Ishikawa (cell line): ENCODE measurements around the gene VAPB.

Source experiments
- CEBPB ChIP-seq: IDR thresholded peaks from 2 replicates; pipeline ENCODE4 v1.6.1; 2012
- CREB1 ChIP-seq: IDR thresholded peaks from 2 replicates; pipeline ENCODE4 v1.6.1; 2012; ENCODE audit warnings: low read depth
- EGR1 ChIP-seq: IDR thresholded peaks from 2 replicates; pipeline ENCODE4 v1.6.1; 2012
- EP300 ChIP-seq: IDR thresholded peaks from 2 replicates; pipeline ENCODE4 v1.6.1; 2012; ENCODE audit warnings: borderline replicate concordance
- FOXM1 ChIP-seq: IDR thresholded peaks from 2 replicates; pipeline ENCODE4 v1.6.1; 2012; ENCODE audit warnings: low read depth, borderline replicate concordance
- NFIC ChIP-seq: IDR thresholded peaks from 2 replicates; pipeline ENCODE4 v1.6.1; 2012
- RAD21 ChIP-seq: IDR thresholded peaks from 2 replicates; pipeline ENCODE4 v1.6.1; 2012; ENCODE audit warnings: low read depth
- REST ChIP-seq: IDR thresholded peaks from 2 replicates; pipeline ENCODE4 v1.6.1; 2012; ENCODE audit warnings: low read depth, mild to moderate bottlenecking
- TAF1 ChIP-seq: IDR thresholded peaks from 2 replicates; pipeline ENCODE4 v1.6.1; 2012; ENCODE audit warnings: low read depth, mild to moderate bottlenecking
- TCF12 ChIP-seq: IDR thresholded peaks from 2 replicates; pipeline ENCODE4 v1.6.1; 2012; ENCODE audit warnings: low read depth
- TEAD4 ChIP-seq: IDR thresholded peaks from 2 replicates; pipeline ENCODE4 v1.6.1; 2012
- USF1 ChIP-seq: IDR thresholded peaks from 2 replicates; pipeline ENCODE4 v1.6.1; 2012
- YY1 ChIP-seq: IDR thresholded peaks from 2 replicates; pipeline ENCODE4 v1.6.1; 2012; ENCODE audit warnings: low read depth
- ZBTB7A ChIP-seq: IDR thresholded peaks from 2 replicates; pipeline ENCODE4 v1.6.1; 2012; ENCODE audit warnings: low read depth
- TF ChIP-seq, protein P1 (sequence below): IDR thresholded peaks from 2 replicates; pipeline ENCODE4 v1.6.1; 2012

The VAPB gene

GRCh38 chr20:58452667-58453255, 63.7 kb downstream of the VAPB start:
- TF ChIP-seq RAD21, result no peak
- TF ChIP-seq USF1, result no peak
- no peak for TF ChIP-seq EGR1
- no peak for TF ChIP-seq FOXM1
- TF ChIP-seq CREB1, result no peak
- no peak for TF ChIP-seq NFIC
- TF ChIP-seq EP300, result no peak
- TF ChIP-seq YY1, result no peak
- no peak for TF ChIP-seq CEBPB
- no peak for TF ChIP-seq ZBTB7A
- TF ChIP-seq, protein P1, sequence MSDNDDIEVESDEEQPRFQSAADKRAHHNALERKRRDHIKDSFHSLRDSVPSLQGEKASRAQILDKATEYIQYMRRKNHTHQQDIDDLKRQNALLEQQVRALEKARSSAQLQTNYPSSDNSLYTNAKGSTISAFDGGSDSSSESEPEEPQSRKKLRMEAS, result no peak
- no peak for TF ChIP-seq REST
- no peak for TF ChIP-seq TAF1
- no peak for TF ChIP-seq TEAD4
- TF ChIP-seq TCF12, result no peak

DNA sequence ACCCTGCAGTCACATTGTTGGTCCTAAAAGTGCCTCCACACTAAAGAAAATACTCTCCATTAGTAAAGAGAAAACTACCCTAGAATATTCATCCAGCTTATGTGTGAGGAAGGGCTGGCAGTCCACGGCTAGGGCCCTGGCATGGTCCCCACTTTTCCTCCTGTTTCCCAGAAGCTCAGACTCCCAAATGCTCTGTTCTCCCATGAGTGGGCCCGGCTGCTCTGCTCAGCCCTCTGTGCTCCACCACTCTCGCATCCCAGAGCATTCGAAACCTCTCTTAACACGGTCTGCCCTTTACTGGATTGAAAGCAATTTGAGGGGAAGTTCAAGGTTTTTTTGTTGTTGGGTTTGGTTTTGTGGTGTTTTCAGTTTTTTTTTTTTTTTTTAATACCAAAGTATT, 64.4 kb downstream of the VAPB start:
- TF ChIP-seq FOXM1 (no peak), REST (no peak), TCF12 (no peak), CEBPB (no peak), TAF1 (no peak), CREB1 (no peak), ZBTB7A (no peak), EP300 (no peak), NFIC (no peak)

DNA sequence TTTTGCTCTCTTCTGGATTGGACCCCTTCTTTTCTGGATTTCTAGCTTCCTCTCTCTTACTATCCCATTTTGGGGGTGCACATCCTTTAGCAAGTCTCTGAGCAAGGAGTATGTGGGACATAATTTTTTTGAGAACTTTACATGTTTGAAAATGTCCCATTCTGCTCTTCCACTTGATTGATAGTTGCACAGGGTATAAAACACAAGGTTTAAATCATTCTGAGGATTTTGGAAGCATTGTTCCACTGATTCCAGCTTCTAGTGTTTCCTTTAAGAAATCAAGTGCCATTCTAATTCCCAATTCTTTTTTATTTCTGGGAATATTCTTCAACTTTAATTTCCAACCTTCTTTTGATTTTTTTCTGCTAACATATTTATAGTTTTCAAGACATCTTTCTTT, 65.4 kb downstream of the VAPB start:
- TF ChIP-seq CEBPB, result no peak
- TF ChIP-seq NFIC, result no peak
- TF ChIP-seq REST, result no peak
- no peak for TF ChIP-seq ZBTB7A
- no peak for TF ChIP-seq TAF1
- no peak for TF ChIP-seq USF1
- TF ChIP-seq TEAD4, result no peak
- TF ChIP-seq FOXM1, result no peak

DNA sequence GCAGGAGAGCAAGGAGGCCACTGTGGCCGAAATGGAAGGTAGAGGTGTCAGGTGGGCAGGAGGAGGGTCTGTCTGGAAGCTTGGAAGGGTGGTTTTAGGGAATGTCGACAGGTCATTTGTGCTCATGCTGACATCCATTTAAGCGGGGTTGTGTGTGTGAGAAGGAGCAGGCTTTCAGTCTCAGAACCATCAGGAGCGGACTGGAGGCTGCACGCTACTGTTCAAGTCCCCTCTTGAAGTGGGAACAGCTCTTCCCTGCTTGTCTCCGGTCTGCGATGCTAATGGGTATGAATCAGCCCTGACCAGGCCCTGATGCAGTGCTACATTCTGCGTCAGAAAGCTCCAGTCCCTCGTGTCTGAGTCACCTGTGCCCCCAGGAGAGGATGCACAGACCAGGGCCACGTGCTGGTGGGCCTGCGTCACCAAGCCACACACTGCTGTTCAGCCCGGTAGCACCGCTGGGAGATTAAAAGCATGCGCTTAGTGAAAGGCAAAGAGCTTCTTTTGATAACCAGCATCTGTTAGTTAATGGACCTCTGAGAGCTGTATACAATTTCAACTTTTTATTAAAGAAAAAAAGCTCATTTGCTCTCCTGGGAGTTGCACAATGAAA, 68.2 kb downstream of the VAPB start:
- no peak for TF ChIP-seq TEAD4
- TF ChIP-seq USF1, result no peak
- TF ChIP-seq CEBPB, result no peak
- TF ChIP-seq TAF1, result no peak
- no peak for TF ChIP-seq REST
- TF ChIP-seq EGR1, result no peak
- TF ChIP-seq, protein P1, result no peak
- no peak for TF ChIP-seq EP300
- no peak for TF ChIP-seq RAD21
- no peak for TF ChIP-seq NFIC
- no peak for TF ChIP-seq ZBTB7A
- no peak for TF ChIP-seq YY1
- TF ChIP-seq TCF12, result no peak
- TF ChIP-seq CREB1, result no peak
- no peak for TF ChIP-seq FOXM1
